C1 segment of cervical spinal cord (tissue), 14 donors: ENCODE data around the gene DAGLA.

Source experiments
- DNase-seq, 14 donors: peaks; one replicate each; lab custom pipeline; 2025; lab: John Stamatoyannopoulos, UW

Gene DAGLA

GRCh38 chr11:61709572-61709971, 29.4 kb downstream of the DAGLA start:
- DNase-seq, result no peak

GRCh38 chr11:61710019-61710418, 29.8 kb downstream of the DAGLA start:
- DNase-seq, result no peak

- no peak for DNase-seq
Measured at GRCh38 chr11:61711037-61711436, 30.8 kb downstream of the DAGLA start.

- DNase-seq, result peak in 1 of 14 donors; percentile 92
Measured at GRCh38 chr11:61711498-61711897, 31.3 kb downstream of the DAGLA start.

- no peak for DNase-seq
Measured at GRCh38 chr11:61712314-61712713, 32.1 kb downstream of the DAGLA start.

- no peak for DNase-seq
Measured at GRCh38 chr11:61712846-61713245, 32.7 kb downstream of the DAGLA start.

- DNase-seq, result no peak
Measured at GRCh38 chr11:61713464-61713863, 33.3 kb downstream of the DAGLA start.

- DNase-seq, result no peak
Measured at GRCh38 chr11:61713906-61714305, 33.7 kb downstream of the DAGLA start.

GRCh38 chr11:61714316-61714715, 34.1 kb downstream of the DAGLA start:
- DNase-seq, result no peak

- DNase-seq, result no peak
Measured at GRCh38 chr11:61714916-61715315, 34.7 kb downstream of the DAGLA start.

- no peak for DNase-seq
Measured at GRCh38 chr11:61715867-61716266, 35.7 kb downstream of the DAGLA start.

GRCh38 chr11:61716478-61717285, 36.5 kb downstream of the DAGLA start:
- DNase-seq, result no peak

- no peak for DNase-seq
Measured at GRCh38 chr11:61717286-61718033, 37.3 kb downstream of the DAGLA start.

- DNase-seq, result no peak
Measured at GRCh38 chr11:61718046-61718531, 37.9 kb downstream of the DAGLA start.

GRCh38 chr11:61718621-61719302, 38.6 kb downstream of the DAGLA start:
- peak in 4 of 14 donors; percentile 15 to 39 (median 28) for DNase-seq

GRCh38 chr11:61719978-61720377, 39.8 kb downstream of the DAGLA start:
- DNase-seq, result no peak

- no peak for DNase-seq
Measured at GRCh38 chr11:61720597-61720996, 40.4 kb downstream of the DAGLA start.

- no peak for DNase-seq
Measured at GRCh38 chr11:61724437-61724836, 44.2 kb downstream of the DAGLA start.

- DNase-seq, result no peak
Measured at GRCh38 chr11:61725781-61726231, 45.6 kb downstream of the DAGLA start.

GRCh38 chr11:61726775-61727174, 46.6 kb downstream of the DAGLA start:
- DNase-seq, result no peak

- DNase-seq, result peak in 8 of 14 donors; percentile 16 to 70 (median 32)
Measured at GRCh38 chr11:61727401-61727811, 47.2 kb downstream of the DAGLA start.
